Measurements from ENCODE around the gene B3GAT1. TPM values are rescaled to one million over a fixed set of nuclear protein-coding genes. Genes with fewer than 3 reads are reported as not detected.

B3GAT1 gene
- total RNA-seq, 2 experiments from 2014 or later, result 0.14 to 0.22 TPM

DNA sequence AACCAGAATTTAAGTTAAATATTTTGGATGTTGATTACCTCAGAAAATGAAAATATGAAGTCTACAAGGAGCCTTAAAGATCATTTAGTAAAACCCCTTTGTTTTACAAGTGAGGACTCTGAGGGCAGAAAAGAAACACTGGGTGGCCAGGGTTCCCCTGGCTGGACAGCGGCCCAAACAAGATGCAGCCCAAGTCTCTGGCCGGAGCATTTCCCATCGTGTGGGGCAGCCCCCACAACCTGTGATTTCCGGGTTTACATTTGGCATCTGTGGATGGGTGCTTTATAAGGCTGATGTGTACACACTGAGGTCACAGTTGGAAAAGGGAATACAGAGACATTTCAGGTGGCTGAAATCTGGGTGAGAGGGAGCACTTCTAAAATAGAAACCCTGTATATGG, 28.8 kb upstream of the B3GAT1 start:
- no peaks in the 10 kb centered on the region for H3K36me3 Mint-ChIP-seq (ENCODE audit: low read depth)
- ATAC-seq (ENCODE audit: poor library complexity) (no peak), DNase-seq (no peak)
- TF ChIP-seq CTCF (IDR thresholded peaks at IDR 0.05), result no peak
- Histone ChIP-seq H3K27me3 (ENCODE audit: control insufficient read depth in 1 of 2, insufficient read depth in 2 of 2, low read length in 2 of 2) (no peaks in the 10 kb centered on the region), H3K27ac (ENCODE audit: low read depth in 1 of 2, low read length in 2 of 2) (no peak overlapping the region), H3K4me3 (ENCODE audit: low read length) (no peak overlapping the region), H3K36me3 (ENCODE audit: insufficient read depth, low read length) (no peaks in the 10 kb centered on the region), H3K9me3 (ENCODE audit: control insufficient read depth in 1 of 2, insufficient read depth in 1 of 2, low read length in 2 of 2) (no peaks in the 10 kb centered on the region), H3K4me1 (ENCODE audit: insufficient read depth, low read length) (no peaks in the 10 kb centered on the region)
- CTCF ChIA-PET, result no interaction called here
- no peak overlapping the region for H3K27ac Mint-ChIP-seq
- H3K9me3 Mint-ChIP-seq, result no peaks in the 10 kb centered on the region
- H3K4me3 Mint-ChIP-seq, result no peak overlapping the region
- H3K27me3 Mint-ChIP-seq, result peaks cover 23% of the 10 kb centered on the region
- POLR2A ChIA-PET, result no interaction called here
- no peaks in the 10 kb centered on the region for H3K4me1 Mint-ChIP-seq (ENCODE audit: low read depth)
- intact Hi-C loops (cut with DNase I, micrococcal nuclease), result no loop called here

DNA sequence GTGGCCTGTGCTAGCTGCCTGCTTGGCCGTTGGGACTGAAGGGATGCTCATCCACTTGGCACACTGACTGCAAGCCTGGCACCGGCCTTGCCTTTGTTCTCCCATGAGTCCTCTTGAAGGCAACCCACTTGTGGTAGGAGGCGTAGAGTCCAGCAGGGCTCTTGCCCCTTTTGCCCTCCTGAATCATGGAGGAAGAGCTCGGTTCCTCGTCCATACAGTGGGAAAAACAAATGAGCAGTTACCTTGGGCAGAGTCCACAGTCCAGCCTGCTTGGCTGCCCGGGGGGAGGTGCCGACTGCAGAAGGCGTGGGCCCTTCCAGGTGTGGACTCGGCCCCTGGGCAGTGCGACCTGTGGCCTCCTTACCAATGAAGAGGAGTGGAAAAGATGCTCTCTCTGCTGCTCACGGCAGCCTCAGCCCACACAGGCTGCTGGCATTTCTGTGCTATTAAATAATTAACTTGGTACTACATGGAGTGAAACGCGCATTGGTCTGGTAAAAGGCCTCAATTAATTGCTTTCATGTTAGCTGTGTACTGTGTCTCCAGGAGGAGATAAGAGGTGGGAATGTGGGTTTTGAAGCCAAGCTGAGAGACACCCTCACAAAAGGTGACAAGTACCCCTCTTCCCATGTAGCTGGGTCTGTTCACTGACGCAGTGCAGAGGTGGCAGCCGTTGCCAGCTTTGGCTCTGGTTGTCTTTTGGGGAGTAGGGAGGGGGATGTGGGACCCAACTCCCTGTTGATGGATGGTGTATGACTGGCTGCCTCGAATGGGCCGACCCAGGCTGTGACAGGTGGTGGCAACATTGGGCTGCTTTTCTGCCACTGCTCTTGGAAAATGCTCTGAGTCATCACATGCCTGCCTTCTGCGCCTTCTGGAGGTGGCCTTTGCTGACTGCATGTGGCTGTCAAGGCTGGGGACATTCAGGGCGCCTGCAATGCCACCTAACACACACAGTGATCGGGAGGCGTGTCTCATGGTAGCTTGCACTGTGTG, 26.8 kb upstream of the B3GAT1 start:
- ATAC-seq (ENCODE audit: poor library complexity) (no peak), DNase-seq (no peak)
- Histone ChIP-seq H3K4me3 (ENCODE audit: low read length) (no peak overlapping the region), H3K27ac (ENCODE audit: low read depth in 1 of 2, low read length in 2 of 2) (no peak overlapping the region), H3K4me1 (ENCODE audit: insufficient read depth, low read length) (no peaks in the 10 kb centered on the region), H3K36me3 (ENCODE audit: insufficient read depth, low read length) (no peaks in the 10 kb centered on the region), H3K27me3 (ENCODE audit: control insufficient read depth in 1 of 2, insufficient read depth in 2 of 2, low read length in 2 of 2) (no peaks in the 10 kb centered on the region), H3K9me3 (ENCODE audit: control insufficient read depth in 1 of 2, insufficient read depth in 1 of 2, low read length in 2 of 2) (no peaks in the 10 kb centered on the region)
- Mint-ChIP-seq H3K36me3 (ENCODE audit: low read depth) (no peaks in the 10 kb centered on the region), H3K27me3 (peaks cover 22% of the 10 kb centered on the region), H3K27ac (no peak overlapping the region), H3K9me3 (no peaks in the 10 kb centered on the region), H3K4me3 (no peak overlapping the region), H3K4me1 (ENCODE audit: low read depth) (no peaks in the 10 kb centered on the region)
- intact Hi-C loops (cut with DNase I, micrococcal nuclease), result no loop called here
- ChIA-PET POLR2A (no interaction called here), CTCF (no interaction called here)
- TF ChIP-seq CTCF (IDR thresholded peaks at IDR 0.05), result no peak

GRCh38 chr11:134437821-134438220, 25.8 kb upstream of the B3GAT1 start:
- Mint-ChIP-seq H3K27ac (no peak overlapping the region), H3K9me3 (no peaks in the 10 kb centered on the region), H3K4me3 (no peak overlapping the region), H3K4me1 (ENCODE audit: low read depth) (no peaks in the 10 kb centered on the region), H3K36me3 (ENCODE audit: low read depth) (no peaks in the 10 kb centered on the region), H3K27me3 (peaks cover 23% of the 10 kb centered on the region)
- POLR2A ChIA-PET, result no interaction called here
- ATAC-seq (ENCODE audit: poor library complexity) (no peak), DNase-seq (no peak)
- CTCF ChIA-PET, result no interaction called here
- Histone ChIP-seq H3K4me3 (ENCODE audit: low read length) (no peak overlapping the region), H3K36me3 (ENCODE audit: insufficient read depth, low read length) (no peaks in the 10 kb centered on the region), H3K27me3 (ENCODE audit: control insufficient read depth in 1 of 2, insufficient read depth in 2 of 2, low read length in 2 of 2) (no peaks in the 10 kb centered on the region), H3K4me1 (ENCODE audit: insufficient read depth, low read length) (no peaks in the 10 kb centered on the region), H3K27ac (ENCODE audit: low read depth in 1 of 2, low read length in 2 of 2) (no peak overlapping the region), H3K9me3 (ENCODE audit: control insufficient read depth in 1 of 2, insufficient read depth in 1 of 2, low read length in 2 of 2) (no peaks in the 10 kb centered on the region)
- intact Hi-C loops (cut with DNase I, micrococcal nuclease), result no loop called here
- TF ChIP-seq CTCF (IDR thresholded peaks at IDR 0.05), result no peak
